Nephron (organoid): ENCODE measurements around the gene TNIK.

Experiments
- H3K27ac Mint-ChIP-seq, 3 experiments: 2 replicates each; pipeline ENCODE4 v1.8.0; 2020; ENCODE audit warnings: mixed read lengths in 3 of 3, mild to moderate bottlenecking in 2 of 3, moderate library complexity in 1 of 3
- H3K27me3 Mint-ChIP-seq: 2 replicates; pipeline ENCODE4 v1.8.0; 2021; ENCODE audit warnings: low read depth, mild to moderate bottlenecking, moderate library complexity, mixed read lengths
- H3K36me3 Mint-ChIP-seq: 2 replicates; pipeline ENCODE4 v1.8.0; 2020; ENCODE audit warnings: low read depth, mixed read lengths
- H3K4me1 Mint-ChIP-seq: 2 replicates; pipeline ENCODE4 v1.8.0; 2020; ENCODE audit warnings: mixed read lengths
- H3K4me3 Mint-ChIP-seq, 3 experiments: 2 replicates each; pipeline ENCODE4 v1.8.0; 2020; ENCODE audit warnings: mild to moderate bottlenecking in 3 of 3, mixed read lengths in 3 of 3, moderate library complexity in 2 of 3
- H3K9me3 Mint-ChIP-seq: 2 replicates; pipeline ENCODE4 v1.8.0; 2020; ENCODE audit warnings: mixed read lengths
- CTCF ChIP-seq, 3 experiments: fragments of 200-600 bp; sonication (generic); IDR thresholded peaks; one replicate each; pipeline ENCODE4 v1.5.0; 2021; ENCODE audit warnings: antibody characterized with exemption in 3 of 3; ENCODE audit not compliant: unreplicated experiment in 3 of 3

TNIK gene

GRCh38 chr3:171353423-171353822 lies 106.8 kb downstream of the TNIK start:
- TF ChIP-seq CTCF (IDR thresholded peaks at IDR 0.05; ENCODE audit: unreplicated experiment in 3 of 3) = no peak
- Mint-ChIP-seq H3K27ac (no peak overlapping the region), H3K27me3 (peaks cover 7% of the 10 kb centered on the region), H3K4me1 (peaks cover 22% of the 10 kb centered on the region), H3K9me3 (no peaks in the 10 kb centered on the region), H3K36me3 (no peaks in the 10 kb centered on the region), H3K4me3 (no peak overlapping the region)

- H3K4me1 Mint-ChIP-seq = peaks cover 31% of the 10 kb centered on the region
- TF ChIP-seq CTCF (IDR thresholded peaks at IDR 0.05; ENCODE audit: unreplicated experiment in 3 of 3) = no peak
These were observed 107.7 kb downstream of the TNIK start for GRCh38 chr3:171352387-171352935.

GRCh38 chr3:171351676-171352075 lies 108.5 kb downstream of the TNIK start:
- H3K9me3 Mint-ChIP-seq = no peaks in the 10 kb centered on the region
- peaks cover 7% of the 10 kb centered on the region for H3K27me3 Mint-ChIP-seq
- no peak for TF ChIP-seq CTCF (IDR thresholded peaks at IDR 0.05; ENCODE audit: unreplicated experiment in 3 of 3)
- H3K36me3 Mint-ChIP-seq = no peaks in the 10 kb centered on the region
- no peak overlapping the region for H3K27ac Mint-ChIP-seq
- H3K4me1 Mint-ChIP-seq = peaks cover 37% of the 10 kb centered on the region
- H3K4me3 Mint-ChIP-seq = no peak overlapping the region

More at GRCh38 chr3:171352387-171352935, 107.7 kb downstream of the TNIK start:
- Mint-ChIP-seq H3K27me3 (peaks cover 7% of the 10 kb centered on the region), H3K4me3 (no peak overlapping the region), H3K9me3 (no peaks in the 10 kb centered on the region), H3K27ac (no peak overlapping the region), H3K36me3 (no peaks in the 10 kb centered on the region)

GRCh38 chr3:171350364-171350763 lies 109.8 kb downstream of the TNIK start:
- H3K36me3 Mint-ChIP-seq = no peaks in the 10 kb centered on the region
- TF ChIP-seq CTCF (IDR thresholded peaks at IDR 0.05; ENCODE audit: unreplicated experiment in 3 of 3) = no peak
- H3K9me3 Mint-ChIP-seq = no peaks in the 10 kb centered on the region
- H3K4me3 Mint-ChIP-seq = no peak overlapping the region
- no peak overlapping the region for H3K27ac Mint-ChIP-seq
- peaks cover 47% of the 10 kb centered on the region for H3K4me1 Mint-ChIP-seq
- peaks cover 7% of the 10 kb centered on the region for H3K27me3 Mint-ChIP-seq

- Mint-ChIP-seq H3K4me1 (peaks cover 49% of the 10 kb centered on the region), H3K9me3 (no peaks in the 10 kb centered on the region), H3K4me3 (no peak overlapping the region), H3K36me3 (no peaks in the 10 kb centered on the region), H3K27ac (peak overlapping the region in 1 of 3 experiments; percentile 12), H3K27me3 (peaks cover 4% of the 10 kb centered on the region)
- no peak for TF ChIP-seq CTCF (IDR thresholded peaks at IDR 0.05; ENCODE audit: unreplicated experiment in 3 of 3)
These were observed 110.8 kb downstream of the TNIK start for GRCh38 chr3:171349392-171349791.

- H3K27ac Mint-ChIP-seq = peak overlapping the region; percentile 15 to 71 (median 37)
- H3K36me3 Mint-ChIP-seq = no peaks in the 10 kb centered on the region
- TF ChIP-seq CTCF (IDR thresholded peaks at IDR 0.05; ENCODE audit: unreplicated experiment in 3 of 3) = no peak
- no peaks in the 10 kb centered on the region for H3K27me3 Mint-ChIP-seq
- no peak overlapping the region for H3K4me3 Mint-ChIP-seq
- H3K4me1 Mint-ChIP-seq = peaks cover 47% of the 10 kb centered on the region
- H3K9me3 Mint-ChIP-seq = no peaks in the 10 kb centered on the region
These were observed 112.1 kb downstream of the TNIK start for GRCh38 chr3:171348121-171348520.
